Testis (tissue), 5 donors: ENCODE measurements around the gene ZIC2. TPM values are rescaled to one million over a fixed set of nuclear protein-coding genes. Genes with fewer than 3 reads are reported as not detected.

Experiments
- DNase-seq: peaks from one replicate; pipeline ENCODE4 v3.0.0-alpha.2; 2019
- H3K27ac ChIP-seq, 2 donors: fragments of 200-600 bp; sonication (generic); one replicate each; pipeline ENCODE4 v1.5.1; 2019
- H3K27me3 ChIP-seq: fragments of 200-600 bp; sonication (generic); one replicate; pipeline ENCODE4 v1.5.1; 2019
- H3K36me3 ChIP-seq: fragments of 200-600 bp; sonication (generic); one replicate; pipeline ENCODE4 v1.5.1; 2017; ENCODE audit warnings: low read depth; ENCODE audit errors: missing control alignments
- H3K4me1 ChIP-seq: fragments of 200-600 bp; sonication (generic); one replicate; pipeline ENCODE4 v1.5.1; 2019
- H3K4me3 ChIP-seq, 2 donors: fragments of 200-600 bp; sonication (generic); one replicate each; pipeline ENCODE4 v1.5.1; 2017 to 2019
- H3K9me3 ChIP-seq: fragments of 200-600 bp; sonication (generic); one replicate; pipeline ENCODE4 v1.5.1; 2017
- CTCF ChIP-seq, 3 experiments: fragments of 450-650 bp in 2 of 3; fragments of 200-600 bp in 1 of 3; sonication (generic) in 1 of 3; IDR thresholded peaks; one replicate each; pipeline ENCODE4 v1.5.1; 2016 to 2019; ENCODE audit warnings: antibody characterized with exemption in 3 of 3, mild to moderate bottlenecking in 2 of 3, moderate library complexity in 1 of 3
- POLR2A ChIP-seq: fragments of 450-650 bp; IDR thresholded peaks from one replicate; pipeline ENCODE4 v1.6.1; 2017; ENCODE audit warnings: antibody characterized with exemption, mild to moderate bottlenecking, moderate library complexity
- WGBS, 2 donors: methylation state at CpG; one replicate each; pipeline ENCODE4 v1.1.5; 2018; 5-methylcytosine and 5-hydroxymethylcytosine counted together
- intact Hi-C: fragments of 100-400 bp; cut with DNase I; formaldehyde crosslinking; loops from one replicate; pipeline ENCODE4 v1.15.1; 2023; ENCODE audit warnings: low total_unique reads
- long read RNA-seq, 2 donors: transcript quantifications; one replicate each; lab custom pipeline, GENCODE V29; 2026
- polyA plus RNA-seq: library from polyadenylated mRNA; stranded (reverse); fragments of 350-450 nt; fragmentation: Illumina TruSeq; extraction: RNeasy Lipid Tissue Mini Kit (QIAGEN cat#74804); gene quantifications from one replicate; pipeline ENCODE4 v1.2.3, GENCODE V29; 2014; ENCODE audit warnings: low read depth, low replicate concordance; ENCODE audit not compliant: insufficient read depth
- total RNA-seq, 2 donors: library from RNA; depleted of rRNA; stranded (reverse); fragments of >200 nt; gene quantifications; one replicate each; pipeline ENCODE4 v1.2.3, GENCODE V29; 2016

ZIC2 gene
- total RNA-seq (1 to 10 TPM; 1.3 to 6.9 TPM), polyA plus RNA-seq (11.5 TPM)
- long read RNA-seq, donor 1 = 0 reads
- long read RNA-seq, donor 2 = 0 reads

GRCh38 chr13:99981735-99982035 lies at the start of gene ZIC2:
ZIC2 (plus strand) TSS chr13:99981784; CDS start chr13:99982065, 281 bp downstream.
- H3K27ac ChIP-seq = no peak within 1 kb of the TSS
- WGBS, 2 donors = 1 to 6% methylated on average over 10 to 33 of the region's 41 CpGs
- DNase-seq = no peak
- TF ChIP-seq CTCF (IDR thresholded peaks at IDR 0.05) (no peak), POLR2A (no peak)
- intact Hi-C loops = no loop called here
- H3K27me3 ChIP-seq = no peaks in the 10 kb centered on the region
- H3K4me1 ChIP-seq = peaks cover 5% of the 10 kb centered on the region
- H3K36me3 ChIP-seq = no peaks in the 10 kb centered on the region
- H3K9me3 ChIP-seq = no peaks in the 10 kb centered on the region
- H3K4me3 ChIP-seq = peak within 1 kb of the TSS; percentile 40 to 47

- no peak overlapping the region for H3K27ac ChIP-seq
- DNase-seq = no peak
- H3K4me1 ChIP-seq = no peaks in the 10 kb centered on the region
- intact Hi-C loops = no loop called here
- no peaks in the 10 kb centered on the region for H3K27me3 ChIP-seq
- H3K4me3 ChIP-seq = no peak overlapping the region
- no peaks in the 10 kb centered on the region for H3K9me3 ChIP-seq
- H3K36me3 ChIP-seq = no peaks in the 10 kb centered on the region
- TF ChIP-seq POLR2A (no peak), CTCF (IDR thresholded peaks at IDR 0.05) (no peak)
- 84 to 92% methylated on average over 5 of the region's 5 CpGs for WGBS, 2 donors
Measured at GRCh38 chr13:99932912-99933311, 48.7 kb upstream of the ZIC2 start.

- TF ChIP-seq POLR2A (no peak), CTCF (IDR thresholded peaks at IDR 0.05) (peak in 1 of 3 experiments; percentile 14)
- Histone ChIP-seq H3K27ac (no peak overlapping the region), H3K9me3 (no peaks in the 10 kb centered on the region), H3K4me3 (no peak overlapping the region), H3K36me3 (no peaks in the 10 kb centered on the region), H3K27me3 (no peaks in the 10 kb centered on the region), H3K4me1 (no peaks in the 10 kb centered on the region)
- intact Hi-C loops = no loop called here
- no peak for DNase-seq
- WGBS, 2 donors = 94 to 96% methylated on average over 2 of the region's 2 CpGs
Measured at GRCh38 chr13:99935772-99936171, 45.8 kb upstream of the ZIC2 start.

- Histone ChIP-seq H3K4me3 (no peak overlapping the region), H3K27me3 (no peaks in the 10 kb centered on the region), H3K27ac (no peak overlapping the region), H3K36me3 (no peaks in the 10 kb centered on the region), H3K9me3 (no peaks in the 10 kb centered on the region), H3K4me1 (no peaks in the 10 kb centered on the region)
- no peak for DNase-seq
- TF ChIP-seq POLR2A = no peak
- TF ChIP-seq CTCF (IDR thresholded peaks at IDR 0.05) = no peak
- intact Hi-C loops = no loop called here
- WGBS, 2 donors = 63 to 78% methylated on average over 7 of the region's 7 CpGs
Measured at GRCh38 chr13:99938635-99939034, 42.9 kb upstream of the ZIC2 start.

GRCh38 chr13:99941086-99941485 lies 40.5 kb upstream of the ZIC2 start:
- no peaks in the 10 kb centered on the region for H3K27me3 ChIP-seq
- 85 to 86% methylated on average over 7 of the region's 7 CpGs for WGBS, 2 donors

More at GRCh38 chr13:99941086-99941485, 40.5 kb upstream of the ZIC2 start:
- no peak overlapping the region for H3K4me3 ChIP-seq
- H3K27ac ChIP-seq = no peak overlapping the region
- H3K4me1 ChIP-seq = no peaks in the 10 kb centered on the region
- H3K9me3 ChIP-seq = no peaks in the 10 kb centered on the region
- no peak for DNase-seq
- H3K36me3 ChIP-seq = no peaks in the 10 kb centered on the region
- intact Hi-C loops = no loop called here
- TF ChIP-seq POLR2A (no peak), CTCF (IDR thresholded peaks at IDR 0.05) (no peak)
